ENCODE measurements around the gene ABCA7.

Gene ABCA7

GRCh38 chr19:1098177-1099051, 58.5 kb downstream of the ABCA7 start:
- H2AFZ ChIP-seq (ENCODE audit: low read length) = no peak overlapping the region
- TF ChIP-seq EZH2phosphoT487 (IDR thresholded peaks at IDR 0.05; ENCODE audit: low read length) (no peak), CTCF (IDR thresholded peaks at IDR 0.05; ENCODE audit: low read length) (no peak), EZH2 (optimal IDR thresholded peaks at IDR 0.05; ENCODE audit: low read depth, low read length) (no peak)
- H3K9ac ChIP-seq (ENCODE audit: low read length) = no peak overlapping the region
- peaks cover 18% of the 10 kb centered on the region for H3K79me2 ChIP-seq (ENCODE audit: low read length)
- no peaks in the 10 kb centered on the region for H3K27me3 ChIP-seq (replicated peaks; ENCODE audit: insufficient read depth, low read length)
- no peak overlapping the region for H3K27ac ChIP-seq (ENCODE audit: low read length)
- no peak overlapping the region for H3K4me3 ChIP-seq (ENCODE audit: low read length)
- H3K9me2 ChIP-seq (replicated peaks; ENCODE audit: insufficient read depth, low read length) = no peaks in the 10 kb centered on the region
- no peaks in the 10 kb centered on the region for H3K36me3 ChIP-seq (replicated peaks; ENCODE audit: insufficient read depth, low read length)
- H3F3A ChIP-seq (ENCODE audit: insufficient read depth, low read length) = peaks cover 3% of the 10 kb centered on the region; the same call in 1 of the 2 replicates
- peaks cover 16% of the 10 kb centered on the region for H3K4me1 ChIP-seq (ENCODE audit: low read length)
- H3K4me2 ChIP-seq (ENCODE audit: low read depth, low read length) = no peak overlapping the region
- H4K20me1 ChIP-seq (ENCODE audit: insufficient read depth, low read length) = peaks cover 7% of the 10 kb centered on the region; the same call in 1 of the 2 replicates
- no peak for DNase-seq
- H3K9me3 ChIP-seq (replicated peaks; ENCODE audit: insufficient read depth, low read length) = no peaks in the 10 kb centered on the region

- TF ChIP-seq CTCF (IDR thresholded peaks at IDR 0.05; ENCODE audit: low read length) = no peak
- TF ChIP-seq EZH2phosphoT487 (IDR thresholded peaks at IDR 0.05; ENCODE audit: low read length) = no peak
- TF ChIP-seq EZH2 (optimal IDR thresholded peaks at IDR 0.05; ENCODE audit: low read depth, low read length) = no peak
- peaks cover 4% of the 10 kb centered on the region; the same call in 1 of the 2 replicates for H3F3A ChIP-seq (ENCODE audit: insufficient read depth, low read length)
- H3K9me2 ChIP-seq (replicated peaks; ENCODE audit: insufficient read depth, low read length) = no peaks in the 10 kb centered on the region
- H3K9me3 ChIP-seq (replicated peaks; ENCODE audit: insufficient read depth, low read length) = no peaks in the 10 kb centered on the region
- H3K4me3 ChIP-seq (ENCODE audit: low read length) = no peak overlapping the region
- no peak for DNase-seq
- no peak overlapping the region for H3K9ac ChIP-seq (ENCODE audit: low read length)
- H2AFZ ChIP-seq (ENCODE audit: low read length) = no peak overlapping the region
- no peak overlapping the region for H3K4me2 ChIP-seq (ENCODE audit: low read depth, low read length)
- H3K79me2 ChIP-seq (ENCODE audit: low read length) = peaks cover 16% of the 10 kb centered on the region
- peaks cover 3% of the 10 kb centered on the region; the same call in 1 of the 2 replicates for H3K4me1 ChIP-seq (ENCODE audit: low read length)
- no peaks in the 10 kb centered on the region for H4K20me1 ChIP-seq (ENCODE audit: insufficient read depth, low read length)
- H3K27me3 ChIP-seq (replicated peaks; ENCODE audit: insufficient read depth, low read length) = no peaks in the 10 kb centered on the region
- no peaks in the 10 kb centered on the region for H3K36me3 ChIP-seq (replicated peaks; ENCODE audit: insufficient read depth, low read length)
- H3K27ac ChIP-seq (ENCODE audit: low read length) = no peak overlapping the region
Observed at GRCh38 chr19:1101337-1101698, 61.4 kb downstream of the ABCA7 start.

GRCh38 chr19:1102407-1103131, 62.7 kb downstream of the ABCA7 start:
- no peaks in the 10 kb centered on the region for H3K9me2 ChIP-seq (replicated peaks; ENCODE audit: insufficient read depth, low read length)
- no peak overlapping the region for H3K9ac ChIP-seq (ENCODE audit: low read length)
- peaks cover 3% of the 10 kb centered on the region; the same call in 1 of the 2 replicates for H3K4me1 ChIP-seq (ENCODE audit: low read length)
- H3K79me2 ChIP-seq (ENCODE audit: low read length) = peaks cover 22% of the 10 kb centered on the region
- H3K27me3 ChIP-seq (replicated peaks; ENCODE audit: insufficient read depth, low read length) = no peaks in the 10 kb centered on the region
- H3K4me2 ChIP-seq (ENCODE audit: low read depth, low read length) = no peak overlapping the region
- TF ChIP-seq EZH2 (optimal IDR thresholded peaks at IDR 0.05; ENCODE audit: low read depth, low read length) (no peak), CTCF (IDR thresholded peaks at IDR 0.05; ENCODE audit: low read length) (no peak), EZH2phosphoT487 (IDR thresholded peaks at IDR 0.05; ENCODE audit: low read length) (no peak)
- no peak overlapping the region for H2AFZ ChIP-seq (ENCODE audit: low read length)
- H3K9me3 ChIP-seq (replicated peaks; ENCODE audit: insufficient read depth, low read length) = no peaks in the 10 kb centered on the region
- peaks cover 7% of the 10 kb centered on the region; the same call in 1 of the 2 replicates for H3F3A ChIP-seq (ENCODE audit: insufficient read depth, low read length)
- H3K27ac ChIP-seq (ENCODE audit: low read length) = no peak overlapping the region
- no peak overlapping the region for H3K4me3 ChIP-seq (ENCODE audit: low read length)
- no peak for DNase-seq
- no peaks in the 10 kb centered on the region for H4K20me1 ChIP-seq (ENCODE audit: insufficient read depth, low read length)
- no peaks in the 10 kb centered on the region for H3K36me3 ChIP-seq (replicated peaks; ENCODE audit: insufficient read depth, low read length)
